Activated CD8-positive, alpha-beta T cell treated with anti-CD3 and anti-CD28 coated beads for 36 hours (primary cell): ENCODE results near the gene ETV6. TPM values are rescaled to one million over a fixed set of nuclear protein-coding genes. Genes with fewer than 3 reads are reported as not detected.

ENCODE experiments used
- ATAC-seq: fragments of 200-7000 bp; cut with Tn5 transposase; one replicate; pipeline ENCODE4 v1.10.0; 2021; ENCODE audit warnings: mild to moderate bottlenecking, moderate library complexity
- CTCF ChIA-PET: fragments of 350-600 bp; sonication (Branson Sonifier 250); formaldehyde crosslinking; loops from one replicate; lab custom pipeline; 2021; ENCODE audit warnings: antibody characterized with exemption; lab: Charles Lee
- POLR2A ChIA-PET: fragments of 350-600 bp; sonication (Branson Sonifier 250); formaldehyde crosslinking; loops from one replicate; lab custom pipeline; 2021; ENCODE audit warnings: antibody characterized with exemption; lab: Charles Lee
- DNase-seq: peaks from one replicate; pipeline ENCODE4 v3.0.0-alpha.2; 2020
- H3K27ac Mint-ChIP-seq: one replicate; pipeline ENCODE4 v1.8.0; 2021; ENCODE audit warnings: mild to moderate bottlenecking, mixed read lengths
- H3K27me3 Mint-ChIP-seq: one replicate; pipeline ENCODE4 v1.8.0; 2021; ENCODE audit warnings: mixed read lengths
- H3K36me3 Mint-ChIP-seq: one replicate; pipeline ENCODE4 v1.8.0; 2021; ENCODE audit warnings: low read depth, mixed read lengths
- H3K4me1 Mint-ChIP-seq: one replicate; pipeline ENCODE4 v1.8.0; 2021; ENCODE audit warnings: low read depth, mixed read lengths
- H3K4me3 Mint-ChIP-seq: one replicate; pipeline ENCODE4 v1.8.0; 2021; ENCODE audit warnings: mild to moderate bottlenecking, moderate library complexity, mixed read lengths
- H3K9me3 Mint-ChIP-seq: one replicate; pipeline ENCODE4 v1.8.0; 2021; ENCODE audit warnings: mixed read lengths
- intact Hi-C: fragments of 100-400 bp; cut with micrococcal nuclease; formaldehyde crosslinking; loops from one replicate; pipeline ENCODE4 v1.10.0; 2022
- total RNA-seq, 2 experiments: library from RNA; stranded (reverse); gene quantifications; one replicate each; pipeline ENCODE4 v1.2.3, GENCODE V29; 2021
- TF ChIP-seq, protein P1 (sequence below): fragments of 200-600 bp; IDR thresholded peaks from one replicate; pipeline ENCODE4 v1.8.0; 2022; ENCODE audit warnings: antibody characterized with exemption, mild to moderate bottlenecking

ETV6 gene
- total RNA-seq, 2 experiments from 2014 or later = 20.5 to 22.7 TPM

DNA sequence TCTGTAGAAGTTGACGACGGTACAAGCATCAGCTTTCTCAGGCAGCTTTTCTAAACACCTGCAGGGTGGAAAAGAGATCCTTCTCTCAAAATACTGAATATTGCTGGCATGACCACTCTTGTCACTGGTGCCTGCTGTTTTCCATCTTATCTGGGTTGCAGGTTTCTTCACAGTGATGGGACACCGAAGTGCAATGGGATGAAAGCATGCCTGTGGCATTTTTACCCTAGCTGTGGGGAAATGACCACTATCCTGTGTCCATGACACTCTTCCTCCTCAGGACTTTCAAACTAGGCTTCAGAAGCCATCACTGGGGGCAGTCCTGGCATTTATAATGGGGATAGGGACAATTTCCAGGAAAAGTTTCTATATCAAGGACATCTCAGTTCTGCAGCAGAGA is 98.5 kb downstream of the ETV6 start:
- Mint-ChIP-seq H3K9me3 (no peaks in the 10 kb centered on the region), H3K27me3 (no peaks in the 10 kb centered on the region), H3K27ac (no peak overlapping the region), H3K4me3 (no peak overlapping the region), H3K4me1 (peaks cover 23% of the 10 kb centered on the region), H3K36me3 (peaks cover 2% of the 10 kb centered on the region)
- intact Hi-C loops = no loop called here
- ChIA-PET CTCF (interaction anchor here (0.7 to 1.6 kb wide), 6 partner anchors 9 to 285 kb away, joined by 3 to 7 read pairs (median 4); no protein-coding TSS in a partner anchor), POLR2A (no interaction called here)
- DNase-seq (no peak), ATAC-seq (no peak)
- TF ChIP-seq, protein P1, sequence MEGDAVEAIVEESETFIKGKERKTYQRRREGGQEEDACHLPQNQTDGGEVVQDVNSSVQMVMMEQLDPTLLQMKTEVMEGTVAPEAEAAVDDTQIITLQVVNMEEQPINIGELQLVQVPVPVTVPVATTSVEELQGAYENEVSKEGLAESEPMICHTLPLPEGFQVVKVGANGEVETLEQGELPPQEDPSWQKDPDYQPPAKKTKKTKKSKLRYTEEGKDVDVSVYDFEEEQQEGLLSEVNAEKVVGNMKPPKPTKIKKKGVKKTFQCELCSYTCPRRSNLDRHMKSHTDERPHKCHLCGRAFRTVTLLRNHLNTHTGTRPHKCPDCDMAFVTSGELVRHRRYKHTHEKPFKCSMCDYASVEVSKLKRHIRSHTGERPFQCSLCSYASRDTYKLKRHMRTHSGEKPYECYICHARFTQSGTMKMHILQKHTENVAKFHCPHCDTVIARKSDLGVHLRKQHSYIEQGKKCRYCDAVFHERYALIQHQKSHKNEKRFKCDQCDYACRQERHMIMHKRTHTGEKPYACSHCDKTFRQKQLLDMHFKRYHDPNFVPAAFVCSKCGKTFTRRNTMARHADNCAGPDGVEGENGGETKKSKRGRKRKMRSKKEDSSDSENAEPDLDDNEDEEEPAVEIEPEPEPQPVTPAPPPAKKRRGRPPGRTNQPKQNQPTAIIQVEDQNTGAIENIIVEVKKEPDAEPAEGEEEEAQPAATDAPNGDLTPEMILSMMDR = no peak

DNA sequence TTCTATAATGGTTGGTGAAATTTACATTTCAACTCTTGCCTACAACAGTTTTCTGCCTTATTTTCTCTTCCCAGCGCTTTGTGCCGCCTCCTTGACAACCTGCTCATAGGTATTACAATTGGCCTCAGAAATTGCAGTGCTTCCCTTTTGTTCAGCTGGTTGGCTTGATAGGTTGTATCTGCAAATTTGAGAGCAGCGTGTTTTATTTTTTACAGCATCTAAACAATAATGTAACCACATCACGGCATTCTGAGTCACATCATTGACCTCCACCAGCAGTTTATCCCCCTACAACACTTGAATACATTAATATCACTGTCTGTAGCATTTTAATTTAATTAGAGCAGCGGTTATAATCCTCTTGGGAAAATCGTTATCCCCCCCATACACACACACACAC is 99.4 kb downstream of the ETV6 start:
- peaks cover 16% of the 10 kb centered on the region for H3K4me1 Mint-ChIP-seq
- no peak overlapping the region for H3K4me3 Mint-ChIP-seq
- H3K27ac Mint-ChIP-seq = no peak overlapping the region
- ATAC-seq (no peak), DNase-seq (no peak)
- TF ChIP-seq, protein P1 = no peak
- no peaks in the 10 kb centered on the region for H3K9me3 Mint-ChIP-seq
- no peaks in the 10 kb centered on the region for H3K27me3 Mint-ChIP-seq
- intact Hi-C loops = no loop called here
- ChIA-PET CTCF (interaction anchor here (1.3 to 1.6 kb wide), 4 partner anchors 10 to 17 kb away, joined by 4 to 7 read pairs (median 6); no protein-coding TSS in a partner anchor), POLR2A (interaction anchor here (1.5 kb wide), 1 partner anchor 9 kb away, joined by 4 read pairs; no protein-coding TSS in a partner anchor)
- peaks cover 4% of the 10 kb centered on the region for H3K36me3 Mint-ChIP-seq

DNA sequence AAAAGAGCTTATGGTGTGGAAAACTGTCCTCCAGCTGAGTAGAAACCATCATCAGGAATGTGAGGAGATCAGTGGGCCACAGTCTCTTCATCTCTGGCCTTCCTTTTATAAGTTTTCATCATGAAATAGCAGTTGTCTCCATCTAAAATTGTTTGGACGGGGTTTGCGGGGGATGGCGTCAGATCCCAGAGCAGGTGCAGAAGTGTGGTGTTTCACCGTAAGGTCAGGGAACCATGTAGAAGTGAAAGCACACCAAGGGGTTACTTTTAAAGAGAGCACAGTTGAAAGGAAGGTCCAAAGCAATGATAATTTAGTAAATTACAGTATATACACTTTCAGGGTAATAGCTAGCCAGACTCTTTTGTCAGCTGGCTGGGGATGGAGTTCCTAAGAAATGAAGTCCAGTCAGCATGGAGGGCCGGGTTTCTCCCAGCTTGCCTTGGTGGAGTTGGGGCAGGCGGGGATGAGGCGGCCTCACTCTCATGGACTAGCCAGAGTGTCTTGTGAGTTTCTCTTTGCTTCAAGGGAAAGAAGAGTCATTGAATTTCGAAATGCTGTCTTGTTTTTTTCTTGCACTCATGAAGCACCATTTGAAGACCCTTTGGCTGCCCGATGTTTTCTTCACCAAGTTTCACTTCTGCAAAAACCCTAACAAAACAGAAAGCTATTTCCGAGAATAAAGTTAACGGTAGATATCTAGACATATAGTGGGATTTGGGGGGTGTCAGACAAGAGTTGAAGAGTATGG is 100.6 kb downstream of the ETV6 start:
- POLR2A ChIA-PET = interaction anchor here (0.5 to 1.5 kb wide), 2 partner anchors 10 to 322 kb away, joined by 3 to 4 read pairs; no protein-coding TSS in a partner anchor
- no peak for ATAC-seq
- intact Hi-C loops = no loop called here
- Mint-ChIP-seq H3K36me3 (peaks cover 10% of the 10 kb centered on the region), H3K4me1 (peaks cover 15% of the 10 kb centered on the region), H3K4me3 (no peak overlapping the region), H3K9me3 (no peaks in the 10 kb centered on the region), H3K27me3 (no peaks in the 10 kb centered on the region), H3K27ac (no peak overlapping the region)
- TF ChIP-seq, protein P1 = no peak
- DNase-seq = no peak
- CTCF ChIA-PET = interaction anchor here (0.7 to 1.6 kb wide), 4 partner anchors 9 to 283 kb away, joined by 3 to 4 read pairs (median 3); no protein-coding TSS in a partner anchor

DNA sequence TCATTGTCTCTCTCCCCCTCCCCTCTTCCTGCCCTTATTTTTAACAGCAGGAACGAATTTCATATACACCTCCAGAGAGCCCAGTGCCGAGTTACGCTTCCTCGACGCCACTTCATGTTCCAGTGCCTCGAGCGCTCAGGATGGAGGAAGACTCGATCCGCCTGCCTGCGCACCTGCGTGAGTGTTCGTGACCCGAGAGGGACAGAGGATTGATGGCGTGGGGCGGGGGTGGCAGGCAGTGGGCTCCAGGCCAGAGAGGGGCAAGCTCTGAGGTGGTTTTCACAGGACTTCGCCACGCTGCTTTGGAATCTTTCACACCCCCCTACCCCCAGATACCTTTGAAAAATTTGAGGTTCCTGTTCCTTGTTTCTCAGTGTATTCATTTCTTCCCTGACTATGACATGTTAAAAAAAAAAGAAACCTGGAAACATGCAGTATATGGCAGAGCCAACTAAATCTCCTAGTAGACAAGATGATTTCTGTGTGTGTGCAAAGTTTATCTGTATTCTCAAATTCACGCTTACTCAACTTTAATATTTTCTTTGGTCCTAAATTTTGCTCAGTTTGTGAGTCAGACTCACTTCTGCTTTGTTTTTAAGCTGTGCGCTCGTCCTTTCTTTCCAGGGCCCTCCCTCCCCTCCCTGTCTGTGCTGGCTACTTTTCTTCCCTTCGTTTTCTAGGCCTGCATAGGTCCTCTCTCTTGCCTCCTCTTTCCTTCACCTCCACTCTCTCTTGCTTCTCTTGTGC is 103.1 kb downstream of the ETV6 start:
- intact Hi-C loops = no loop called here
- DNase-seq (no peak), ATAC-seq (no peak)
- Mint-ChIP-seq H3K9me3 (no peaks in the 10 kb centered on the region), H3K27me3 (no peaks in the 10 kb centered on the region), H3K4me3 (no peak overlapping the region), H3K36me3 (peaks cover 19% of the 10 kb centered on the region), H3K27ac (no peak overlapping the region), H3K4me1 (peaks cover 7% of the 10 kb centered on the region)
- ChIA-PET CTCF (no interaction called here), POLR2A (interaction anchor here (0.6 kb wide), 1 partner anchor 13 kb away, joined by 4 read pairs; no protein-coding TSS in a partner anchor)
- TF ChIP-seq, protein P1 = no peak
